Neural cell (in vitro differentiated cells): ENCODE measurements around the gene TAPBPL. TPM values are rescaled to one million over a fixed set of nuclear protein-coding genes. Genes with fewer than 3 reads are reported as not detected.

Experiments
- H2AFZ ChIP-seq: fragments of 200-600, 300-800 bp; sonication (generic), shearing (Covaris generic); 2 replicates; pipeline ENCODE4 v1.6.0; 2014; ENCODE audit warnings: low read depth, mild to moderate bottlenecking, antibody characterized with exemption, low read length, moderate library complexity
- H3F3A ChIP-seq: fragments of 200-600 bp; shearing (Covaris generic); 2 replicates; pipeline ENCODE4 v1.6.1; 2016; ENCODE audit warnings: mild to moderate bottlenecking, moderate library complexity, mixed read lengths, antibody characterized with exemption, low read length; ENCODE audit not compliant: insufficient read depth, poor library complexity, severe bottlenecking
- H3K27ac ChIP-seq: fragments of 200-600, 300-800 bp; sonication (generic), shearing (Covaris generic); 2 replicates; pipeline ENCODE4 v1.5.1; 2014; ENCODE audit warnings: mild to moderate bottlenecking, low read length, moderate library complexity
- H3K27me3 ChIP-seq: fragments of 300-800, 200-600 bp; sonication (generic), shearing (Covaris generic); 2 replicates; pipeline ENCODE4 v1.6.0; 2014; ENCODE audit warnings: mild to moderate bottlenecking, low read depth, low read length, moderate library complexity; ENCODE audit not compliant: insufficient read depth
- H3K36me3 ChIP-seq: fragments of 300-800, 200-600 bp; sonication (generic), shearing (Covaris generic); 2 replicates; pipeline ENCODE4 v1.5.1; 2014; ENCODE audit warnings: mild to moderate bottlenecking, antibody characterized with exemption, low read length, moderate library complexity; ENCODE audit not compliant: insufficient read depth
- H3K4me2 ChIP-seq: fragments of 300-800, 200-600 bp; sonication (generic), shearing (Covaris generic); 2 replicates; pipeline ENCODE4 v1.6.0; 2014; ENCODE audit warnings: mild to moderate bottlenecking, low read length
- H3K4me3 ChIP-seq: fragments of 300-800, 200-600 bp; sonication (generic), shearing (Covaris generic); 2 replicates; pipeline ENCODE4 v1.5.1; 2014; ENCODE audit warnings: mild to moderate bottlenecking, low read length, moderate library complexity
- H3K79me2 ChIP-seq: fragments of 200-600 bp; shearing (Covaris generic); replicated peaks from 2 replicates; pipeline ENCODE4 v1.6.0; 2014; ENCODE audit warnings: mild to moderate bottlenecking, low read length, moderate library complexity; ENCODE audit not compliant: insufficient read depth
- H3K9ac ChIP-seq: fragments of 300-800, 200-600 bp; sonication (generic), shearing (Covaris generic); 2 replicates; pipeline ENCODE4 v1.6.1; 2016; ENCODE audit warnings: mild to moderate bottlenecking, low read length, mixed read lengths
- H3K9me2 ChIP-seq: fragments of 200-600 bp; shearing (Covaris generic); 2 replicates; pipeline ENCODE4 v1.6.1; 2016; ENCODE audit warnings: mild to moderate bottlenecking, low read length, mixed read lengths; ENCODE audit not compliant: insufficient read depth
- H3K9me3 ChIP-seq: fragments of 200-600, 300-800 bp; sonication (generic), shearing (Covaris generic); 2 replicates; pipeline ENCODE4 v1.6.1; 2016; ENCODE audit warnings: mild to moderate bottlenecking, mixed run types, low read length, moderate library complexity, mixed read lengths
- H4K20me1 ChIP-seq: fragments of 200-600 bp; shearing (Covaris generic); 2 replicates; pipeline ENCODE4 v1.6.1; 2016; ENCODE audit warnings: mild to moderate bottlenecking, mixed run types; ENCODE audit not compliant: insufficient read depth
- EP300 ChIP-seq: fragments of 450-650 bp; conservative IDR thresholded peaks from 2 replicates; pipeline ENCODE4 v1.6.1; 2014; ENCODE audit warnings: antibody characterized with exemption, mild to moderate bottlenecking, moderate library complexity; ENCODE audit not compliant: poor library complexity, severe bottlenecking
- EZH2 ChIP-seq: fragments of 200-600, 300-800 bp; shearing (Covaris generic), sonication (generic); IDR thresholded peaks from 2 replicates; pipeline ENCODE4 v1.6.1; 2014; ENCODE audit warnings: antibody characterized with exemption, low read length, borderline replicate concordance, mild to moderate bottlenecking; ENCODE audit not compliant: insufficient read depth, poor library complexity, severe bottlenecking
- MXI1 ChIP-seq: fragments of 450-650 bp; conservative IDR thresholded peaks from 2 replicates; pipeline ENCODE4 v1.6.1; 2014; ENCODE audit warnings: antibody characterized with exemption, mild to moderate bottlenecking; ENCODE audit not compliant: poor library complexity, severe bottlenecking
- POLR2AphosphoS5 ChIP-seq: IDR thresholded peaks from 2 replicates; pipeline ENCODE4 v1.6.1; 2012
- RAD21 ChIP-seq: fragments of 450-650 bp; conservative IDR thresholded peaks from 2 replicates; pipeline ENCODE4 v1.6.1; 2014; ENCODE audit warnings: antibody characterized with exemption, mild to moderate bottlenecking, moderate library complexity
- SMC3 ChIP-seq: fragments of 450-650 bp; conservative IDR thresholded peaks from 2 replicates; pipeline ENCODE4 v1.6.1; 2014; ENCODE audit warnings: antibody characterized with exemption, mild to moderate bottlenecking, moderate library complexity; ENCODE audit not compliant: poor library complexity
- TAF1 ChIP-seq: IDR thresholded peaks from 2 replicates; pipeline ENCODE4 v1.6.1; 2012; ENCODE audit warnings: low read depth
- polyA plus RNA-seq: library from polyadenylated mRNA; depleted of rRNA; stranded (reverse); fragments of >200 nt; gene quantifications from 2 replicates; pipeline ENCODE4 v1.2.3, GENCODE V29; 2014
- TF ChIP-seq, protein P1 (sequence below): fragments of 450-650 bp; IDR thresholded peaks from 2 replicates; pipeline ENCODE4 v1.5.1; 2014; ENCODE audit warnings: antibody characterized with exemption, mild to moderate bottlenecking, moderate library complexity; ENCODE audit not compliant: poor library complexity, severe bottlenecking
- TF ChIP-seq, protein P2 (sequence below): IDR thresholded peaks from 2 replicates; pipeline ENCODE4 v1.6.1; 2012; ENCODE audit warnings: borderline replicate concordance

The TAPBPL gene
- polyA plus RNA-seq, 1 donor from 2014 or later = not detected

DNA sequence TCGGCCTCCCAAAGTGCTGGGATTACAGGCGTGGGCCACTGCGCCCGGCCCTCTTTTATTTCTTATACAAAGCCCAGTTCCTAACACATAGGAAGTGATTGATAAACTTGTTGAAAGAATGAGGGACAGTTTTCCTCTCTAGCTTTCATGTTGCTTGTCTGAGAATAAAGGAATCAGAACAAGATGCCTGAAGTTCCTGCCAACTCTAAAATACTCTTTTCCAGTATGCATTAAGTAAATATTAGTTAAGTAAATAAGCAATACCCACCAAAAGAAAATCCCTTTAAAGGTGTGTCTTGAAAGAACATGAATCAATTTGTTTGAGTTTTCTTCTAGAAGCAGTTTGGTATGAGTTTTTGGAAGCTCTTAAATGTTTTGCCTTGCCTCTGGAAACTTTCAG, 31.5 kb upstream of the TAPBPL start:
- H3F3A ChIP-seq = no peaks in the 10 kb centered on the region
- no peaks in the 10 kb centered on the region for H4K20me1 ChIP-seq
- H2AFZ ChIP-seq = no peak overlapping the region
- H3K9me2 ChIP-seq = no peaks in the 10 kb centered on the region
- no peak overlapping the region for H3K9ac ChIP-seq
- no peak overlapping the region for H3K27ac ChIP-seq
- H3K79me2 ChIP-seq = no peaks in the 10 kb centered on the region
- TF ChIP-seq RAD21 (no peak), TAF1 (no peak), MXI1 (no peak), EZH2 (no peak), EP300 (no peak), SMC3 (no peak), POLR2AphosphoS5 (no peak)
- TF ChIP-seq, protein P1, sequence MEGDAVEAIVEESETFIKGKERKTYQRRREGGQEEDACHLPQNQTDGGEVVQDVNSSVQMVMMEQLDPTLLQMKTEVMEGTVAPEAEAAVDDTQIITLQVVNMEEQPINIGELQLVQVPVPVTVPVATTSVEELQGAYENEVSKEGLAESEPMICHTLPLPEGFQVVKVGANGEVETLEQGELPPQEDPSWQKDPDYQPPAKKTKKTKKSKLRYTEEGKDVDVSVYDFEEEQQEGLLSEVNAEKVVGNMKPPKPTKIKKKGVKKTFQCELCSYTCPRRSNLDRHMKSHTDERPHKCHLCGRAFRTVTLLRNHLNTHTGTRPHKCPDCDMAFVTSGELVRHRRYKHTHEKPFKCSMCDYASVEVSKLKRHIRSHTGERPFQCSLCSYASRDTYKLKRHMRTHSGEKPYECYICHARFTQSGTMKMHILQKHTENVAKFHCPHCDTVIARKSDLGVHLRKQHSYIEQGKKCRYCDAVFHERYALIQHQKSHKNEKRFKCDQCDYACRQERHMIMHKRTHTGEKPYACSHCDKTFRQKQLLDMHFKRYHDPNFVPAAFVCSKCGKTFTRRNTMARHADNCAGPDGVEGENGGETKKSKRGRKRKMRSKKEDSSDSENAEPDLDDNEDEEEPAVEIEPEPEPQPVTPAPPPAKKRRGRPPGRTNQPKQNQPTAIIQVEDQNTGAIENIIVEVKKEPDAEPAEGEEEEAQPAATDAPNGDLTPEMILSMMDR = no peak
- TF ChIP-seq, protein P2, sequence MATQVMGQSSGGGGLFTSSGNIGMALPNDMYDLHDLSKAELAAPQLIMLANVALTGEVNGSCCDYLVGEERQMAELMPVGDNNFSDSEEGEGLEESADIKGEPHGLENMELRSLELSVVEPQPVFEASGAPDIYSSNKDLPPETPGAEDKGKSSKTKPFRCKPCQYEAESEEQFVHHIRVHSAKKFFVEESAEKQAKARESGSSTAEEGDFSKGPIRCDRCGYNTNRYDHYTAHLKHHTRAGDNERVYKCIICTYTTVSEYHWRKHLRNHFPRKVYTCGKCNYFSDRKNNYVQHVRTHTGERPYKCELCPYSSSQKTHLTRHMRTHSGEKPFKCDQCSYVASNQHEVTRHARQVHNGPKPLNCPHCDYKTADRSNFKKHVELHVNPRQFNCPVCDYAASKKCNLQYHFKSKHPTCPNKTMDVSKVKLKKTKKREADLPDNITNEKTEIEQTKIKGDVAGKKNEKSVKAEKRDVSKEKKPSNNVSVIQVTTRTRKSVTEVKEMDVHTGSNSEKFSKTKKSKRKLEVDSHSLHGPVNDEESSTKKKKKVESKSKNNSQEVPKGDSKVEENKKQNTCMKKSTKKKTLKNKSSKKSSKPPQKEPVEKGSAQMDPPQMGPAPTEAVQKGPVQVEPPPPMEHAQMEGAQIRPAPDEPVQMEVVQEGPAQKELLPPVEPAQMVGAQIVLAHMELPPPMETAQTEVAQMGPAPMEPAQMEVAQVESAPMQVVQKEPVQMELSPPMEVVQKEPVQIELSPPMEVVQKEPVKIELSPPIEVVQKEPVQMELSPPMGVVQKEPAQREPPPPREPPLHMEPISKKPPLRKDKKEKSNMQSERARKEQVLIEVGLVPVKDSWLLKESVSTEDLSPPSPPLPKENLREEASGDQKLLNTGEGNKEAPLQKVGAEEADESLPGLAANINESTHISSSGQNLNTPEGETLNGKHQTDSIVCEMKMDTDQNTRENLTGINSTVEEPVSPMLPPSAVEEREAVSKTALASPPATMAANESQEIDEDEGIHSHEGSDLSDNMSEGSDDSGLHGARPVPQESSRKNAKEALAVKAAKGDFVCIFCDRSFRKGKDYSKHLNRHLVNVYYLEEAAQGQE = no peak
- H3K4me2 ChIP-seq = no peak overlapping the region
- H3K36me3 ChIP-seq = no peaks in the 10 kb centered on the region
- no peak overlapping the region for H3K4me3 ChIP-seq
- no peaks in the 10 kb centered on the region for H3K9me3 ChIP-seq
- H3K27me3 ChIP-seq = no peaks in the 10 kb centered on the region

DNA sequence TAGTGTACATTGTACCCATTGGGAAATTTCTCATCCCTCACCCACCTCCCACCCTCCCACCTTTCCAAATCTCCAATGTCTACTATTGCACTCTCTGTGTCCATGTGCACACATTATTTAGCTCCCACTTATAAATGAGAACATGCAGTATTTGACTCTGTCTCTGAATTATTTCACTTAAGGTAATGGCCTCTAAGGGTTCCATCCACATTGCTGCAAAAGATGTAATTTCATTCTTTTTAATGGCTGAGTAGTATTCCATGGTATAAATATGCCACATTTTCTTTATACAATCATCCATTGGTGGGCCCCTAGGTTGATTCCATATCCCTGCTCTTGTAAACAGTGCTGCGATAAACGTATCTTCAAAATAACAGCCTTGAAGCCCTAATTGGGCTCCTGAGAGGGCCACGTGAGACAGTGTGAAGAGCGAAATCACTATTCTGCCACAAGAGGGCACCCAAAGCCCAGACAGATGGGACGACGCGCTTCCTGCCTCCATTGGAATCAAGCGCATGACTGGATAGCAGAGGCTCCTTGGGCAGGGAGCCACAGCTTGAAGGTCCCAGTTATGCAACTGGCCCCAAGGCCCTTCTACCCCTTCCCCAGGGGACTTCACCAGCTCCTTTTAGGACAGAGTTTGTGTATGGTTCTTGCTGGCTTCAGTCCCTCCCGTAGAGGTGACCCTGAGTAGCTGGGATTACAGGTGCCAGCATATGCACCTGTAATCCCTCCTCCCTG, 28.4 kb upstream of the TAPBPL start:
- no peaks in the 10 kb centered on the region for H3F3A ChIP-seq
- no peak overlapping the region for H2AFZ ChIP-seq
- no peaks in the 10 kb centered on the region for H3K9me2 ChIP-seq
- H3K4me3 ChIP-seq = no peak overlapping the region
- no peaks in the 10 kb centered on the region for H3K36me3 ChIP-seq
- no peaks in the 10 kb centered on the region for H3K79me2 ChIP-seq
- H3K27me3 ChIP-seq = no peaks in the 10 kb centered on the region
- H3K27ac ChIP-seq = no peak overlapping the region
- H3K9me3 ChIP-seq = no peaks in the 10 kb centered on the region
- no peak overlapping the region for H3K4me2 ChIP-seq
- H4K20me1 ChIP-seq = no peaks in the 10 kb centered on the region
- TF ChIP-seq EP300 (no peak), EZH2 (no peak), MXI1 (no peak), RAD21 (peak; percentile 69), POLR2AphosphoS5 (no peak), TAF1 (no peak), SMC3 (peak; percentile 60)
- TF ChIP-seq, protein P1 = peak; percentile 62
- TF ChIP-seq, protein P2 = no peak
- no peak overlapping the region for H3K9ac ChIP-seq
